ENCODE measurements around the gene MAP1A. TPM values are rescaled to one million over a fixed set of nuclear protein-coding genes. Genes with fewer than 3 reads are reported as not detected.

Gene MAP1A
- 0.76 to 0.97 TPM (median 0.85 TPM) in 5 replicates for total RNA-seq (2022; extraction: Qiagen RNA extraction; ENCODE audit: low read depth)

GRCh38 chr15:43517354-43518196 lies at the start of gene MAP1A:
TSS of gene MAP1A (plus strand) at chr15:43517608. CDS start at chr15:43521474, 3,866 bp downstream.

GRCh38 chr15:43492673-43493601 lies 24.5 kb upstream of the MAP1A start, which contains the start of gene TP53BP1:
TSS of gene TP53BP1 (minus strand) at chr15:43493156. CDS start at chr15:43493043, 113 bp downstream.

Other genes with a start within 250 kb of the MAP1A start
- not detected in 5 replicates for gene TGM7, start 215.4 kb upstream of the MAP1A start, total RNA-seq (2022; extraction: Qiagen RNA extraction; ENCODE audit: low read depth)
- gene LCMT2, start 187.0 kb upstream of the MAP1A start, total RNA-seq (2022; extraction: Qiagen RNA extraction; ENCODE audit: low read depth), result 6.6 to 8.5 TPM (median 7.5 TPM) in 5 replicates
- gene ZSCAN29, start 146.6 kb upstream of the MAP1A start, total RNA-seq (2022; extraction: Qiagen RNA extraction; ENCODE audit: low read depth), result 7.9 to 11.5 TPM (median 9.0 TPM) in 5 replicates
- gene TUBGCP4, start 146.5 kb upstream of the MAP1A start, total RNA-seq (2022; extraction: Qiagen RNA extraction; ENCODE audit: low read depth), result 4.4 to 6.8 TPM (median 6.2 TPM) in 5 replicates
- 16.1 to 20.0 TPM (median 18.6 TPM) in 5 replicates for gene TP53BP1, start 24.5 kb upstream of the MAP1A start, total RNA-seq (2022; extraction: Qiagen RNA extraction; ENCODE audit: low read depth)
- gene PPIP5K1, start 72.6 kb downstream of the MAP1A start, total RNA-seq (2022; extraction: Qiagen RNA extraction; ENCODE audit: low read depth), result 4.7 to 6.3 TPM (median 5.8 TPM) in 5 replicates
- gene CKMT1B, start 76.4 kb downstream of the MAP1A start, total RNA-seq (2022; extraction: Qiagen RNA extraction; ENCODE audit: low read depth), result 2.9 to 6.1 TPM (median 3.4 TPM) in 5 replicates
- gene STRC, start 101.2 kb downstream of the MAP1A start, total RNA-seq (2022; extraction: Qiagen RNA extraction; ENCODE audit: low read depth), result 0.07 to 0.08 TPM in 2 of 5 replicates, not detected in the others
- gene CATSPER2, start 131.2 kb downstream of the MAP1A start, total RNA-seq (2022; extraction: Qiagen RNA extraction; ENCODE audit: low read depth), result 0.18 to 0.80 TPM (median 0.59 TPM) in 5 replicates
- gene CKMT1A, start 176.3 kb downstream of the MAP1A start, total RNA-seq (2022; extraction: Qiagen RNA extraction; ENCODE audit: low read depth), result 1.6 to 4.0 TPM (median 2.8 TPM) in 5 replicates
- 301 to 389 TPM (median 355 TPM) in 5 replicates for gene PDIA3, start 228.8 kb downstream of the MAP1A start, total RNA-seq (2022; extraction: Qiagen RNA extraction; ENCODE audit: low read depth)

Measured in A549 treated with RU486 at 1 μM for 4 hours (cell line).